SJSA1 (cell line): ENCODE data around the gene SEC24D. TPM values are rescaled to one million over a fixed set of nuclear protein-coding genes. Genes with fewer than 3 reads are reported as not detected.
"Not testable (repeated sequence)": the region's sequence is repeated elsewhere in the genome, so short reads cannot be mapped to it uniquely, and the experiment has no call there.

Source experiments
- DNase-seq, 2 experiments: peaks; one replicate each; pipeline ENCODE4 v3.0.0-alpha.2; 2015 to 2020; ENCODE audit warnings: low spot score in 2 of 2, low read depth in 1 of 2
- H3K27ac ChIP-seq: fragments of 250-450 bp; sonication (Bioruptor Pico); 2 replicates; pipeline ENCODE4 v1.5.1; 2020; ENCODE audit warnings: mild to moderate bottlenecking, moderate library complexity
- H3K27me3 ChIP-seq: fragments of 250-450 bp; sonication (Bioruptor Pico); replicated peaks from 2 replicates; pipeline ENCODE4 v1.5.1; 2020; ENCODE audit warnings: mild to moderate bottlenecking, moderate library complexity
- H3K36me3 ChIP-seq: fragments of 250-450 bp; sonication (Bioruptor Pico); 2 replicates; pipeline ENCODE4 v1.5.1; 2020; ENCODE audit warnings: mild to moderate bottlenecking
- H3K4me1 ChIP-seq: fragments of 250-450 bp; sonication (Bioruptor Pico); replicated peaks from 2 replicates; pipeline ENCODE4 v1.6.1; 2021; ENCODE audit warnings: mild to moderate bottlenecking
- H3K4me3 ChIP-seq: fragments of 250-450 bp; sonication (Bioruptor Pico); 2 replicates; pipeline ENCODE4 v1.5.1; 2020; ENCODE audit warnings: mild to moderate bottlenecking
- H3K9me3 ChIP-seq: fragments of 250-450 bp; sonication (Bioruptor Pico); replicated peaks from 2 replicates; pipeline ENCODE4 v1.5.1; 2020; ENCODE audit warnings: mild to moderate bottlenecking
- total RNA-seq: library from RNA; depleted of rRNA; stranded (reverse); fragments of >200 nt; shearing (Covaris generic); gene quantifications from 2 replicates; pipeline ENCODE4 v1.2.3, GENCODE V29; 2014

Gene SEC24D
- total RNA-seq, 1 experiment from 2014 or later: 79.9 TPM

- no peaks in the 10 kb centered on the region for H3K27me3 ChIP-seq
- H3K4me3 ChIP-seq: no peak overlapping the region
- no peaks in the 10 kb centered on the region for H3K9me3 ChIP-seq
- H3K36me3 ChIP-seq: peaks cover 100% of the 10 kb centered on the region
- no peak for DNase-seq
- peaks cover 10% of the 10 kb centered on the region for H3K4me1 ChIP-seq
- H3K27ac ChIP-seq: no peak overlapping the region
These were observed 22.4 kb downstream of the SEC24D start for GRCh38 chr4:118813561-118813960.

GRCh38 chr4:118811832-118812231, 24.1 kb downstream of the SEC24D start:
- H3K27me3 ChIP-seq: no peaks in the 10 kb centered on the region
- no peak overlapping the region for H3K27ac ChIP-seq
- H3K36me3 ChIP-seq: peaks cover 100% of the 10 kb centered on the region

GRCh38 chr4:118810991-118811764, 24.7 kb downstream of the SEC24D start:
- Histone ChIP-seq H3K4me3 (no peak overlapping the region), H3K27me3 (no peaks in the 10 kb centered on the region), H3K9me3 (no peaks in the 10 kb centered on the region), H3K36me3 (peaks cover 100% of the 10 kb centered on the region), H3K27ac (no peak overlapping the region), H3K4me1 (no peaks in the 10 kb centered on the region)
- DNase-seq: no peak

More at GRCh38 chr4:118811832-118812231, 24.1 kb downstream of the SEC24D start:
- Histone ChIP-seq H3K4me1 (peaks cover 5% of the 10 kb centered on the region), H3K4me3 (no peak overlapping the region), H3K9me3 (no peaks in the 10 kb centered on the region)
- no peak for DNase-seq

- Histone ChIP-seq H3K4me1 (no peaks in the 10 kb centered on the region), H3K27me3 (no peaks in the 10 kb centered on the region), H3K4me3 (no peak overlapping the region), H3K9me3 (no peaks in the 10 kb centered on the region), H3K27ac (no peak overlapping the region), H3K36me3 (peaks cover 96% of the 10 kb centered on the region)
- DNase-seq: no peak
These were observed 28.3 kb downstream of the SEC24D start for GRCh38 chr4:118807659-118808058.

- no peak for DNase-seq
- Histone ChIP-seq H3K4me3 (no peak overlapping the region), H3K9me3 (no peaks in the 10 kb centered on the region), H3K4me1 (no peaks in the 10 kb centered on the region), H3K27me3 (no peaks in the 10 kb centered on the region), H3K36me3 (peaks cover 91% of the 10 kb centered on the region), H3K27ac (no peak overlapping the region)
These were observed 32.7 kb downstream of the SEC24D start for GRCh38 chr4:118803253-118803652.

- no peaks in the 10 kb centered on the region for H3K9me3 ChIP-seq
- no peak overlapping the region for H3K27ac ChIP-seq
- DNase-seq: no peak
- peaks cover 90% of the 10 kb centered on the region for H3K36me3 ChIP-seq
- H3K4me1 ChIP-seq: no peaks in the 10 kb centered on the region
- no peaks in the 10 kb centered on the region for H3K27me3 ChIP-seq
- no peak overlapping the region for H3K4me3 ChIP-seq
These were observed 33.9 kb downstream of the SEC24D start for GRCh38 chr4:118801895-118802575.

- DNase-seq: no peak
- Histone ChIP-seq H3K36me3 (peaks cover 90% of the 10 kb centered on the region), H3K4me3 (no peak overlapping the region), H3K4me1 (no peaks in the 10 kb centered on the region), H3K27me3 (no peaks in the 10 kb centered on the region), H3K27ac (no peak overlapping the region), H3K9me3 (no peaks in the 10 kb centered on the region)
These were observed 36.5 kb downstream of the SEC24D start for GRCh38 chr4:118799231-118799942.

GRCh38 chr4:118798658-118799057, 37.3 kb downstream of the SEC24D start:
- no peaks in the 10 kb centered on the region for H3K27me3 ChIP-seq
- peaks cover 92% of the 10 kb centered on the region for H3K36me3 ChIP-seq
- H3K27ac ChIP-seq: no peak overlapping the region
- H3K4me3 ChIP-seq: no peak overlapping the region
- DNase-seq: no peak
- H3K4me1 ChIP-seq: no peaks in the 10 kb centered on the region
- no peaks in the 10 kb centered on the region for H3K9me3 ChIP-seq

- DNase-seq: no peak
- Histone ChIP-seq H3K27me3 (no peaks in the 10 kb centered on the region), H3K27ac (no peak overlapping the region), H3K36me3 (peaks cover 90% of the 10 kb centered on the region), H3K4me1 (no peaks in the 10 kb centered on the region), H3K9me3 (no peaks in the 10 kb centered on the region; the same call in 1 of the 2 replicates), H3K4me3 (no peak overlapping the region)
These were observed 38.3 kb downstream of the SEC24D start for GRCh38 chr4:118797558-118798142.

- H3K9me3 ChIP-seq, H3K27me3 ChIP-seq, DNase-seq, H3K4me3 ChIP-seq, H3K27ac ChIP-seq: not testable (repeated sequence)
- H3K4me1 ChIP-seq: peaks cover 13% of the 10 kb centered on the region; the same call in 1 of the 2 replicates
- peaks cover 68% of the 10 kb centered on the region for H3K36me3 ChIP-seq
These were observed 44.1 kb downstream of the SEC24D start for GRCh38 chr4:118791690-118792446.

GRCh38 chr4:118790544-118790943, 45.4 kb downstream of the SEC24D start:
- DNase-seq: no peak
- no peak overlapping the region for H3K27ac ChIP-seq
- H3K9me3 ChIP-seq: no peaks in the 10 kb centered on the region; the same call in 1 of the 2 replicates
- peaks cover 57% of the 10 kb centered on the region for H3K36me3 ChIP-seq
- no peak overlapping the region for H3K4me3 ChIP-seq
- no peaks in the 10 kb centered on the region for H3K27me3 ChIP-seq
- peaks cover 13% of the 10 kb centered on the region; the same call in 1 of the 2 replicates for H3K4me1 ChIP-seq

GRCh38 chr4:118788911-118789310, 47.0 kb downstream of the SEC24D start:
- H3K27ac ChIP-seq: no peak overlapping the region
- H3K27me3 ChIP-seq: no peaks in the 10 kb centered on the region
- H3K4me3 ChIP-seq: no peak overlapping the region
- H3K9me3 ChIP-seq: no peaks in the 10 kb centered on the region; the same call in 1 of the 2 replicates
- peaks cover 56% of the 10 kb centered on the region for H3K36me3 ChIP-seq
- H3K4me1 ChIP-seq: peaks cover 13% of the 10 kb centered on the region; the same call in 1 of the 2 replicates
- DNase-seq: no peak

- DNase-seq: no peak
- no peaks in the 10 kb centered on the region for H3K27me3 ChIP-seq
- peaks cover 59% of the 10 kb centered on the region for H3K36me3 ChIP-seq
- peaks cover 13% of the 10 kb centered on the region; the same call in 1 of the 2 replicates for H3K4me1 ChIP-seq
- no peak overlapping the region for H3K27ac ChIP-seq
- H3K4me3 ChIP-seq: no peak overlapping the region
- H3K9me3 ChIP-seq: no peaks in the 10 kb centered on the region; the same call in 1 of the 2 replicates
These were observed 48.0 kb downstream of the SEC24D start for GRCh38 chr4:118787844-118788380.
